Esophagus squamous epithelium (tissue), 5 donors: ENCODE data around the gene NCAM1. TPM values are rescaled to one million over a fixed set of nuclear protein-coding genes. Genes with fewer than 3 reads are reported as not detected.

Experiments used
- DNase-seq: peaks from one replicate; lab custom pipeline; 2025; lab: John Stamatoyannopoulos, UW
- H3K27ac ChIP-seq, 4 donors: fragments of 200-600 bp; sonication (generic); one replicate each; pipeline ENCODE4 v1.5.1; 2016 to 2019; ENCODE audit warnings: mild to moderate bottlenecking in 1 of 4
- H3K27me3 ChIP-seq, 4 donors: fragments of 200-600 bp; sonication (generic); 1 replicate in 3 of 4; 2 replicates in 1 of 4; pipeline versions ENCODE4 v1.5.1 to v1.6.0; 2017 to 2021; ENCODE audit warnings: antibody characterized with exemption in 1 of 4
- H3K36me3 ChIP-seq, 3 donors: fragments of 200-600 bp; sonication (generic); one replicate each; pipeline ENCODE4 v1.5.1; 2016 to 2019
- H3K4me1 ChIP-seq, 3 donors: fragments of 200-600 bp; sonication (generic); one replicate each; pipeline ENCODE4 v1.5.1; 2017 to 2019
- H3K4me3 ChIP-seq, 4 donors: fragments of 200-600 bp; sonication (generic); 1 replicate in 3 of 4; 2 replicates in 1 of 4; pipeline ENCODE4 v1.5.1; 2016 to 2019; ENCODE audit warnings: mild to moderate bottlenecking in 2 of 4, moderate library complexity in 1 of 4
- H3K9me3 ChIP-seq, 3 donors: fragments of 200-600 bp; sonication (generic); one replicate each; pipeline ENCODE4 v1.5.1; 2016 to 2019
- POLR2A ChIP-seq, 4 donors: fragments of 450-650 bp; IDR thresholded peaks; one replicate each; pipeline ENCODE4 v1.6.1; 2017; ENCODE audit warnings: antibody characterized with exemption in 4 of 4, mild to moderate bottlenecking in 4 of 4, moderate library complexity in 3 of 4
- WGBS, 2 donors: methylation state at CpG; one replicate each; pipeline ENCODE4 v1.1.5; 2018; 5-methylcytosine and 5-hydroxymethylcytosine counted together
- intact Hi-C: fragments of 100-400 bp; cut with DNase I; formaldehyde crosslinking; loops from one replicate; pipeline ENCODE4 v1.15.0; 2022
- total RNA-seq, 4 donors: library from RNA; depleted of rRNA; stranded (reverse); fragments of >200 nt; gene quantifications; one replicate each; pipeline ENCODE4 v1.1.0, GENCODE V29; 2016
- TF ChIP-seq, protein P1 (sequence below), 6 experiments: fragments of 450-650 bp in 4 of 6; fragments of 200-600 bp in 2 of 6; sonication (generic) in 2 of 6; IDR thresholded peaks; one replicate each; pipeline ENCODE4 v1.5.1; 2016 to 2019; ENCODE audit warnings: antibody characterized with exemption in 6 of 6, mild to moderate bottlenecking in 4 of 6, moderate library complexity in 4 of 6
- donor health status: DM: yes; HTN: yes; CAD: no.

NCAM1 gene
- total RNA-seq, 4 donors from 2014 or later, result 1.6 to 16.4 (median 2.6) TPM

GRCh38 chr11:113213549-113213948, 252.3 kb downstream of the NCAM1 start:
- Histone ChIP-seq H3K4me3 (no peak overlapping the region), H3K9me3 (no peaks in the 10 kb centered on the region), H3K4me1 (no peaks in the 10 kb centered on the region), H3K36me3 (no peaks in the 10 kb centered on the region), H3K27ac (no peak overlapping the region), H3K27me3 (no peaks in the 10 kb centered on the region)
- WGBS, 2 donors, result 44 to 71% methylated on average over 2 of the region's 2 CpGs
- intact Hi-C loops, result no loop called here
- DNase-seq, result no peak
- TF ChIP-seq, protein P1, sequence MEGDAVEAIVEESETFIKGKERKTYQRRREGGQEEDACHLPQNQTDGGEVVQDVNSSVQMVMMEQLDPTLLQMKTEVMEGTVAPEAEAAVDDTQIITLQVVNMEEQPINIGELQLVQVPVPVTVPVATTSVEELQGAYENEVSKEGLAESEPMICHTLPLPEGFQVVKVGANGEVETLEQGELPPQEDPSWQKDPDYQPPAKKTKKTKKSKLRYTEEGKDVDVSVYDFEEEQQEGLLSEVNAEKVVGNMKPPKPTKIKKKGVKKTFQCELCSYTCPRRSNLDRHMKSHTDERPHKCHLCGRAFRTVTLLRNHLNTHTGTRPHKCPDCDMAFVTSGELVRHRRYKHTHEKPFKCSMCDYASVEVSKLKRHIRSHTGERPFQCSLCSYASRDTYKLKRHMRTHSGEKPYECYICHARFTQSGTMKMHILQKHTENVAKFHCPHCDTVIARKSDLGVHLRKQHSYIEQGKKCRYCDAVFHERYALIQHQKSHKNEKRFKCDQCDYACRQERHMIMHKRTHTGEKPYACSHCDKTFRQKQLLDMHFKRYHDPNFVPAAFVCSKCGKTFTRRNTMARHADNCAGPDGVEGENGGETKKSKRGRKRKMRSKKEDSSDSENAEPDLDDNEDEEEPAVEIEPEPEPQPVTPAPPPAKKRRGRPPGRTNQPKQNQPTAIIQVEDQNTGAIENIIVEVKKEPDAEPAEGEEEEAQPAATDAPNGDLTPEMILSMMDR (IDR thresholded peaks at IDR 0.05), result no peak
- TF ChIP-seq POLR2A (IDR thresholded peaks at IDR 0.05), result no peak

GRCh38 chr11:113222241-113222640, 261.0 kb downstream of the NCAM1 start:
- no peak for DNase-seq
- Histone ChIP-seq H3K9me3 (no peaks in the 10 kb centered on the region), H3K27me3 (no peaks in the 10 kb centered on the region), H3K27ac (no peak overlapping the region), H3K36me3 (no peaks in the 10 kb centered on the region), H3K4me3 (no peak overlapping the region), H3K4me1 (no peaks in the 10 kb centered on the region)
- intact Hi-C loops, result no loop called here
- 79 to 97% methylated on average over 2 of the region's 2 CpGs for WGBS, 2 donors
- TF ChIP-seq, protein P1 (IDR thresholded peaks at IDR 0.05), result no peak
- TF ChIP-seq POLR2A (IDR thresholded peaks at IDR 0.05), result no peak

DNA sequence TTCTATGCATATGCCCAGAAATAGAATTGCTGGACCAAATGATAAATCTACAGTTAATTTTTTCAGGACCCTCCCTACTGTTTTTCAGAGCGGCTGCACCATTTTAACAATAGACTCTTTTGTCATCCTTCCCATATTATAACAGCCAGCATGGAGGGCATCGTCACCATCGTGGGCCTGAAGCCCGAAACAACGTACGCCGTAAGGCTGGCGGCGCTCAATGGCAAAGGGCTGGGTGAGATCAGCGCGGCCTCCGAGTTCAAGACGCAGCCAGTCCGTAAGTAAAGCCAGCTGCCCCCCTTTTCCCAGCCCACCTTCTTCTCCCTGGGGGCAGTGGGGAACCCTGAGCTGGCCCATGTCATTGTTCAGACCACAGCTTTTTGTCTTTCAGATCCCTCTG, 273.7 kb downstream of the NCAM1 start:
- Histone ChIP-seq H3K36me3 (no peaks in the 10 kb centered on the region), H3K4me1 (no peaks in the 10 kb centered on the region), H3K9me3 (no peaks in the 10 kb centered on the region), H3K4me3 (no peak overlapping the region), H3K27me3 (no peaks in the 10 kb centered on the region), H3K27ac (no peak overlapping the region)
- DNase-seq, result no peak
- intact Hi-C loops, result no loop called here
- WGBS, 2 donors, result 92 to 96% methylated on average over 6 to 13 of the region's 14 CpGs
- TF ChIP-seq, protein P1 (IDR thresholded peaks at IDR 0.05), result no peak
- no peak for TF ChIP-seq POLR2A (IDR thresholded peaks at IDR 0.05)

- no peak overlapping the region for H3K27ac ChIP-seq
- 75 to 79% methylated on average over 2 to 4 of the region's 4 CpGs for WGBS, 2 donors
Observed at GRCh38 chr11:113237261-113237660, 276.0 kb downstream of the NCAM1 start.

DNA sequence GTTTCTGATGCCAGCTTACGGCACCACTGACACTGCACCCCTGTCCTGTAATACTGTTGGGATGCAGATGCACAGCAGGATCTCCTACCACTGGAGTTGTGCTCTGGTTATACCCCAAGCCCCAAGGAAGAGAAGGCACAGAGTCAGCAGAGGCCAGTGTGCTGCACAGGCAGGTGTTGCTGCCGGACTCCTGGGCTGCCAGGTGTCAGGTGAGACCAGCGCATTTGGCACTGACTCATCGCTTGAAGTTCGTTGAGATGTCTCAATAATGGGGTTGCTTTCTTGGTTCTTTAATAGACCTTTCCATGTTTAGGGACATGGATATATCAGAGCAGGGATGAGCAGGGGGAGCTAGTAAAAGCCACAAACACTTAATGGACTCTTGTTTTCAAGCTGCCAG, 277.5 kb downstream of the NCAM1 start:
- H3K9me3 ChIP-seq, result no peaks in the 10 kb centered on the region
- no peaks in the 10 kb centered on the region for H3K36me3 ChIP-seq
- H3K4me3 ChIP-seq, result no peak overlapping the region
- 93% methylated on average over 5 of the region's 5 CpGs; no CpG with 5 or more reads in 1 of the 2 donors for WGBS, 2 donors
- DNase-seq, result no peak
- peaks cover 0 to 7% (median 0%) of the 10 kb centered on the region in 4 donors for H3K27me3 ChIP-seq
- intact Hi-C loops, result no loop called here
- TF ChIP-seq, protein P1 (IDR thresholded peaks at IDR 0.05), result no peak
- no peak for TF ChIP-seq POLR2A (IDR thresholded peaks at IDR 0.05)
- no peak overlapping the region for H3K27ac ChIP-seq
- H3K4me1 ChIP-seq, result peaks cover 0 to 26% (median 0%) of the 10 kb centered on the region in 3 donors

More at GRCh38 chr11:113237261-113237660, 276.0 kb downstream of the NCAM1 start:
- no peaks in the 10 kb centered on the region for H3K36me3 ChIP-seq
- no peak for TF ChIP-seq POLR2A (IDR thresholded peaks at IDR 0.05)
- TF ChIP-seq, protein P1 (IDR thresholded peaks at IDR 0.05), result no peak
- H3K27me3 ChIP-seq, result peaks cover 0 to 6% (median 0%) of the 10 kb centered on the region in 4 donors
- peaks cover 0 to 11% (median 0%) of the 10 kb centered on the region in 3 donors for H3K4me1 ChIP-seq
- H3K4me3 ChIP-seq, result no peak overlapping the region
- no peaks in the 10 kb centered on the region for H3K9me3 ChIP-seq
- intact Hi-C loops, result no loop called here
- no peak for DNase-seq
